Transverse colon (tissue), 4 donors: ENCODE results near the gene CACNB2.

Source experiments
- CTCF ChIP-seq, 5 experiments: fragments of 200-600 bp in 3 of 5; fragments of 450-650 bp in 2 of 5; sonication (generic) in 3 of 5; IDR thresholded peaks; 1 replicate in 2 of 5; 2 replicates in 3 of 5; pipeline ENCODE4 v1.5.1; 2016 to 2017; ENCODE audit warnings: antibody characterized with exemption in 5 of 5, inconsistent platforms in 3 of 5, mild to moderate bottlenecking in 2 of 5, moderate library complexity in 1 of 5
- EP300 ChIP-seq: sonication (generic); formaldehyde crosslinking; IDR thresholded peaks from one replicate; pipeline ENCODE4 v1.6.1; 2017; ENCODE audit warnings: antibody characterized with exemption, low read depth
- POLR2A ChIP-seq: fragments of 450-650 bp; IDR thresholded peaks from one replicate; pipeline ENCODE4 v1.6.1; 2016; ENCODE audit warnings: antibody characterized with exemption, mild to moderate bottlenecking, moderate library complexity
- POLR2AphosphoS5 ChIP-seq, 3 donors: sonication (generic); formaldehyde crosslinking; IDR thresholded peaks; one replicate each; pipeline ENCODE4 v1.6.1; 2016; ENCODE audit warnings: antibody characterized with exemption in 3 of 3

GRCh38 chr10:18505456-18506118 is 365.4 kb downstream of the CACNB2 start:
- no peak for TF ChIP-seq CTCF (IDR thresholded peaks at IDR 0.05)
- TF ChIP-seq POLR2AphosphoS5 (IDR thresholded peaks at IDR 0.05), result no peak
- no peak for TF ChIP-seq POLR2A
- no peak for TF ChIP-seq EP300
